Spleen (tissue), 11 donors: Measurements from ENCODE around the gene C2orf80. TPM values are rescaled to one million over a fixed set of nuclear protein-coding genes. Genes with fewer than 3 reads are reported as not detected.

Experiments used
- DNase-seq: peaks from one replicate; pipeline ENCODE4 v3.0.0-alpha.2; 2020
- H3K27ac ChIP-seq, 8 donors: fragments of 200-600 bp; sonication (generic) in 7 of 8; 1 replicate in 4 of 8; 2 replicates in 4 of 8; pipeline versions ENCODE4 v1.5.0 to v1.8.0; 2016 to 2021; ENCODE audit warnings: inconsistent platforms in 4 of 8, mild to moderate bottlenecking in 4 of 8, moderate library complexity in 1 of 8
- H3K27me3 ChIP-seq, 7 donors: fragments of 200-600 bp; sonication (generic) in 6 of 7; replicated peaks in 1 of 7; 1 replicate in 4 of 7; 2 replicates in 3 of 7; pipeline versions ENCODE4 v1.5.0 to v1.8.0; 2016 to 2021; ENCODE audit warnings: inconsistent platforms in 3 of 7, mild to moderate bottlenecking in 1 of 7
- H3K36me3 ChIP-seq, 6 donors: fragments of 200-600 bp; sonication (generic) in 5 of 6; 1 replicate in 4 of 6; 2 replicates in 2 of 6; pipeline versions ENCODE4 v1.5.0 to v1.8.0; 2016 to 2021; ENCODE audit warnings: inconsistent platforms in 2 of 6
- H3K4me1 ChIP-seq, 6 donors: fragments of 200-600 bp; sonication (generic) in 5 of 6; 1 replicate in 3 of 6; 2 replicates in 3 of 6; pipeline versions ENCODE4 v1.5.0 to v1.8.0; 2016 to 2021; ENCODE audit warnings: inconsistent platforms in 3 of 6
- H3K4me3 ChIP-seq, 8 donors: fragments of 200-600 bp; sonication (generic) in 7 of 8; 1 replicate in 4 of 8; 2 replicates in 4 of 8; pipeline versions ENCODE4 v1.5.0 to v1.8.0; 2016 to 2021; ENCODE audit warnings: inconsistent platforms in 4 of 8, mild to moderate bottlenecking in 4 of 8, moderate library complexity in 2 of 8
- H3K9me3 ChIP-seq, 8 donors: fragments of 200-600 bp; sonication (generic) in 7 of 8; 1 replicate in 4 of 8; 2 replicates in 4 of 8; pipeline versions ENCODE4 v1.5.0 to v1.8.0; 2016 to 2021; ENCODE audit warnings: inconsistent platforms in 4 of 8
- POLR2A ChIP-seq, 3 donors: fragments of 450-650 bp; IDR thresholded peaks; one replicate each; pipeline ENCODE4 v1.5.1; 2017; ENCODE audit warnings: antibody characterized with exemption in 3 of 3, mild to moderate bottlenecking in 1 of 3
- POLR2AphosphoS5 ChIP-seq, 3 donors: sonication (generic); formaldehyde crosslinking; IDR thresholded peaks; one replicate each; pipeline ENCODE4 v1.5.1; 2017; ENCODE audit warnings: antibody characterized with exemption in 3 of 3
- WGBS, 5 donors: extraction: QIAGEN DNeasy Blood & Tissue Kit in 3 of 5; methylation state at CpG; one replicate each; pipeline versions ENCODE4 v1.1.5 to v1.1.7; 2013 to 2018; 5-methylcytosine and 5-hydroxymethylcytosine counted together
- intact Hi-C: fragments of 100-400 bp; cut with DNase I; formaldehyde crosslinking; loops from one replicate; pipeline ENCODE4 v1.15.0; 2023; ENCODE audit warnings: low total_unique reads
- polyA plus RNA-seq, 3 donors: library from polyadenylated mRNA; stranded (reverse); fragments of 200-250 nt; gene quantifications; one replicate each; pipeline ENCODE4 v1.2.1, GENCODE V29; 2013
- total RNA-seq, 7 donors: library from RNA; depleted of rRNA in 3 of 7; stranded (reverse); fragments of >200 nt in 3 of 7; fragmentation: NEBNext Ultra II Directional in 4 of 7; extraction: Animal tissue kit (Norgen Biotek cat#: 25700) in 4 of 7; gene quantifications; one replicate each; pipeline versions ENCODE4 v1.1.0 to v1.2.1, GENCODE V29; 2016 to 2021
- TF ChIP-seq, protein P1 (sequence below), 11 experiments: fragments of 200-600 bp in 7 of 11; fragments of 450-650 bp in 4 of 11; sonication (generic) in 4 of 11; IDR thresholded peaks in 8 of 11; conservative IDR thresholded peaks in 3 of 11; 1 replicate in 7 of 11; 2 replicates in 4 of 11; pipeline versions ENCODE4 v1.4.0 to v1.8.0; 2016 to 2021; ENCODE audit warnings: antibody characterized with exemption in 11 of 11, inconsistent platforms in 4 of 11, mild to moderate bottlenecking in 1 of 11
- donor health status: healthy with polysubstance abuse.
- donor health status: DM: no; HTN: no; CAD: no; lungs with moderate emphysema.
- donor health status: DM: no; HTN: no; CAD: no.
- donor health status: Bipolar disorder and iron deficiency.
- donor health status: healthy.
- donor health status: DM: no; HTN: no; CAD: no.
- donor health status: DM: yes; HTN: yes; CAD: no.

The C2orf80 gene
- total and polyA plus RNA-seq, 10 donors: not detected

DNA sequence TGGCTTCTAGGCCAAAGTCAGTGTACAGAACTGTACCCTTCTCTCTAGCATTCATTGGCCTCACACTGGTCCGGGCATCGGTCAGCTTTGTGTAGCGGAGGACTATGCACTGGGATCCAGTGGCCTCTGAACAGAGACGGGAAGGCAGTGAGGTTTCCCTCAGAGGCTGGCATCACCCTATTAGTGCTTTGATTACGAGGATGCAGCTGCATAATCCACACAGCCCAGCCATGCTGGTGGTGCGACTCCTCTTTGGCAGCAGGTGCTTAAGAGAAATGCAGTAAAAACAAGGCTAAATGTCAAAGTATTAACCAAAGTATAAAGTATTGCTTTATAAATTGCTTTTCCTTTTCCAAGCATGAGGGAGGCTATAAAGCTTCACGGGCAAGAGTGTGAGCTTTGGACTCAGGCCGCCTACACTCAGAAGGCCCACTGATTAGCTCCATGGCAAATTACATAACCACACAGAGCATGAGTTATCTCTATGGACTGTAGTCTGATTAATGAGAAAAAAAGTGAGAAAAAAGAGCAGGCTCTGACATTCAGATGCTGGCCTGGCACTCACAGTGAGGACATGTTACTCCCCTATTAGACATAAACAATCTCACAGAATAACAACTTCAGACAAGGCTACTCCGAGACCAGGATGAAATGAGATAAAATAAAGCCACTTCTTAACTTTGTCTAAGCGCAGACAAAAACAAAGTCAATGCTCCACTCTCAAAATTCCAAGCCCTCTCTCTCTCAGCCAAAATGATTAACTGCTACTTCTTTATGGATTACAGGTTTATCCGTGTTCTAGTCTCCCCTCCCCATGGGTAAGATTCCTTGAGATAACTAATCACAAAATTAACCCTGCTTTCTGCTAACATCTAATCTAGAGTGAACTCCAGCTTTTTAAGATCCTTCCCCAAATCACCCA is 53.8 kb downstream of the C2orf80 start:
- no peak for TF ChIP-seq POLR2A (IDR thresholded peaks at IDR 0.05)
- TF ChIP-seq POLR2AphosphoS5 (IDR thresholded peaks at IDR 0.05): no peak
- TF ChIP-seq, protein P1, sequence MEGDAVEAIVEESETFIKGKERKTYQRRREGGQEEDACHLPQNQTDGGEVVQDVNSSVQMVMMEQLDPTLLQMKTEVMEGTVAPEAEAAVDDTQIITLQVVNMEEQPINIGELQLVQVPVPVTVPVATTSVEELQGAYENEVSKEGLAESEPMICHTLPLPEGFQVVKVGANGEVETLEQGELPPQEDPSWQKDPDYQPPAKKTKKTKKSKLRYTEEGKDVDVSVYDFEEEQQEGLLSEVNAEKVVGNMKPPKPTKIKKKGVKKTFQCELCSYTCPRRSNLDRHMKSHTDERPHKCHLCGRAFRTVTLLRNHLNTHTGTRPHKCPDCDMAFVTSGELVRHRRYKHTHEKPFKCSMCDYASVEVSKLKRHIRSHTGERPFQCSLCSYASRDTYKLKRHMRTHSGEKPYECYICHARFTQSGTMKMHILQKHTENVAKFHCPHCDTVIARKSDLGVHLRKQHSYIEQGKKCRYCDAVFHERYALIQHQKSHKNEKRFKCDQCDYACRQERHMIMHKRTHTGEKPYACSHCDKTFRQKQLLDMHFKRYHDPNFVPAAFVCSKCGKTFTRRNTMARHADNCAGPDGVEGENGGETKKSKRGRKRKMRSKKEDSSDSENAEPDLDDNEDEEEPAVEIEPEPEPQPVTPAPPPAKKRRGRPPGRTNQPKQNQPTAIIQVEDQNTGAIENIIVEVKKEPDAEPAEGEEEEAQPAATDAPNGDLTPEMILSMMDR (IDR thresholded peaks at IDR 0.05 in 8 of 11, conservative IDR thresholded peaks at IDR 0.05 in 3 of 11): no peak
- Histone ChIP-seq H3K27me3 (no peaks in the 10 kb centered on the region), H3K27ac (no peak overlapping the region), H3K4me1 (peaks cover 0 to 7% (median 0%) of the 10 kb centered on the region in 6 donors), H3K36me3 (no peaks in the 10 kb centered on the region), H3K4me3 (no peak overlapping the region), H3K9me3 (peaks cover 0 to 10% (median 3%) of the 10 kb centered on the region in 8 donors)
- 87 to 94% (median 90%) methylated on average over 11 of the region's 11 CpGs for WGBS, 5 donors
- intact Hi-C loops: no loop called here
- DNase-seq: no peak

DNA sequence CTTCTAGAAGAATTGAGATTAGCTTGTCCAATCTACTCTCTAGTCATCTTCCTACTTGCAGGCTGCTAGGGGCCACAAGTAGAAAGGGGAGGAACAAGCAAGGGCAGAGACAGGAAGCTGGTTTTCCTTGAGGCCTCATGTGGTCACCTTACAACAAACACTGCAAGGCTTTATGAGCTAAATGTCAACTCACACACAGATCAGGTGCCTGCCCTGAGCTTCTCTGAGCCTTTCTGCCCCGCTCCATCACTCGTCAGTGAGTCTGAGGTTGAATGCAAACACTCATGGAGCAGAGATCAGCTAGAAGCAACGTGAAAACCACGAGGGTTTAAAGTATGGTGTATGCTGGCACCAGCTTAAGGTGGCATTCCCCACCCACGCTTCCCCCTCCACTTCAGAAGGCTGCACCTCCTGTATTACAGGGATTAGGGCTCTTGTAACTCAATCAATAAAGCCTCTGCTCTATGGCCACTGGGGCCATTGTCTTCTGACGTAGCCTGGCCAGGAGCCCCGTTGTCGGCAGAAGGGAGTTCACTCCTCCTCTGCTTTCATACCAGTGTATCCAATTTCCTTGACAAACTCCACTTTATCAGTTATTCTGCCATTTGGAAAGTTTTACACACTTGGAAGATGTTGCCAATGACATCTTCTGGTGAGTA is 54.8 kb downstream of the C2orf80 start:
- no peak for DNase-seq
- WGBS, 5 donors: 27 to 41% (median 29%) methylated on average over 7 to 8 of the region's 8 CpGs
- intact Hi-C loops: no loop called here
- H3K4me1 ChIP-seq: peaks cover 0 to 7% (median 0%) of the 10 kb centered on the region in 6 donors
- H3K36me3 ChIP-seq: no peaks in the 10 kb centered on the region
- peaks cover 0 to 10% (median 3%) of the 10 kb centered on the region in 8 donors for H3K9me3 ChIP-seq
- H3K27me3 ChIP-seq: no peaks in the 10 kb centered on the region
- no peak overlapping the region for H3K27ac ChIP-seq
- H3K4me3 ChIP-seq: no peak overlapping the region
- TF ChIP-seq POLR2AphosphoS5 (IDR thresholded peaks at IDR 0.05): no peak
- no peak for TF ChIP-seq POLR2A (IDR thresholded peaks at IDR 0.05)
- TF ChIP-seq, protein P1 (IDR thresholded peaks at IDR 0.05 in 8 of 11, conservative IDR thresholded peaks at IDR 0.05 in 3 of 11): no peak

DNA sequence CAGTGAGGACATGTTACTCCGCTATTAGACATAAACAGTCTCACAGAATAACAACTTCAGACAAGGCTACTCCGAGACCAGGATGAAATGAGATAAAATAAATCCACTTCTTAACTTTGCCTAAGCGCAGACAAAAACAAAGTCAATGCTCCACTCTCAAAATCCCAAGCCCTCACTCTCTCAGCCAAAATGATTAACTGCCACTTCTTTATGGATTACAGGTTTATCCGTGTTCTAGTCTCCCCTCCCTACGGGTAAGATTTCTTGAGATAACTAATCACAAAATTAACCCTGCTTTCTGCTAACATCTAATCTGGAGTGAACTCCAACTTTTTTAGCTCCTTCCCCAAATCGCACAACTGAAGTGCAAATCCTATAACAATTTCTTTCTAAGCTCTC is 59.1 kb downstream of the C2orf80 start:
- WGBS, 5 donors: 86 to 96% (median 93%) methylated on average over 6 of the region's 6 CpGs
- Histone ChIP-seq H3K4me3 (no peak overlapping the region), H3K4me1 (peaks cover 0 to 7% (median 0%) of the 10 kb centered on the region in 6 donors), H3K27ac (no peak overlapping the region), H3K9me3 (peaks cover 0 to 4% (median 0%) of the 10 kb centered on the region in 8 donors), H3K27me3 (peaks cover 0 to 11% (median 0%) of the 10 kb centered on the region in 7 donors), H3K36me3 (no peaks in the 10 kb centered on the region)
- intact Hi-C loops: no loop called here
- TF ChIP-seq, protein P1 (IDR thresholded peaks at IDR 0.05 in 8 of 11, conservative IDR thresholded peaks at IDR 0.05 in 3 of 11): no peak
- TF ChIP-seq POLR2A (IDR thresholded peaks at IDR 0.05) (no peak), POLR2AphosphoS5 (IDR thresholded peaks at IDR 0.05) (no peak)
- no peak for DNase-seq
